Suprapubic skin (tissue), 4 donors: ENCODE measurements around the gene CYB561D2. TPM values are rescaled to one million over a fixed set of nuclear protein-coding genes. Genes with fewer than 3 reads are reported as not detected.

Experiments
- DNase-seq, 2 donors: peaks; one replicate each; pipeline ENCODE4 v3.0.0-alpha.2; 2019; ENCODE audit warnings: low spot score in 2 of 2
- H3K27ac ChIP-seq: fragments of 200-600 bp; sonication (generic); one replicate; pipeline ENCODE4 v1.5.1; 2019
- H3K27me3 ChIP-seq: fragments of 200-600 bp; sonication (generic); one replicate; pipeline ENCODE4 v1.5.1; 2019
- H3K36me3 ChIP-seq: fragments of 200-600 bp; sonication (generic); one replicate; pipeline ENCODE4 v1.5.1; 2019
- H3K4me1 ChIP-seq: fragments of 200-600 bp; sonication (generic); one replicate; pipeline ENCODE4 v1.5.1; 2019
- H3K4me3 ChIP-seq: fragments of 200-600 bp; sonication (generic); one replicate; pipeline ENCODE4 v1.5.1; 2019; ENCODE audit warnings: mild to moderate bottlenecking
- H3K9me3 ChIP-seq: fragments of 200-600 bp; sonication (generic); one replicate; pipeline ENCODE4 v1.5.1; 2019
- EP300 ChIP-seq: sonication (generic); formaldehyde crosslinking; IDR thresholded peaks from one replicate; pipeline ENCODE4 v1.6.1; 2017; ENCODE audit warnings: antibody characterized with exemption
- POLR2A ChIP-seq, 2 donors: fragments of 450-650 bp; IDR thresholded peaks; one replicate each; pipeline ENCODE4 v1.6.1; 2017; ENCODE audit warnings: antibody characterized with exemption in 2 of 2, mild to moderate bottlenecking in 2 of 2, moderate library complexity in 2 of 2
- POLR2AphosphoS5 ChIP-seq, 3 donors: sonication (generic); formaldehyde crosslinking; IDR thresholded peaks; one replicate each; pipeline ENCODE4 v1.6.1; 2017; ENCODE audit warnings: antibody characterized with exemption in 3 of 3
- WGBS: methylation state at CpG from one replicate; pipeline ENCODE4 v1.1.5; 2018; 5-methylcytosine and 5-hydroxymethylcytosine counted together
- total RNA-seq, 4 donors: library from RNA; depleted of rRNA; stranded (reverse); fragments of >200 nt; gene quantifications; one replicate each; pipeline ENCODE4 v1.1.0, GENCODE V29; 2016
- TF ChIP-seq, protein P1 (sequence below), 2 donors: fragments of 200-600 bp in 1 of 2; fragments of 450-650 bp in 1 of 2; sonication (generic) in 1 of 2; IDR thresholded peaks; one replicate each; pipeline ENCODE4 v1.5.1; 2016 to 2019; ENCODE audit warnings: antibody characterized with exemption in 2 of 2, mild to moderate bottlenecking in 1 of 2, moderate library complexity in 1 of 2

Gene CYB561D2
- total RNA-seq, 4 donors from 2014 or later = 12.8 to 29.8 (median 17.9) TPM

DNA sequence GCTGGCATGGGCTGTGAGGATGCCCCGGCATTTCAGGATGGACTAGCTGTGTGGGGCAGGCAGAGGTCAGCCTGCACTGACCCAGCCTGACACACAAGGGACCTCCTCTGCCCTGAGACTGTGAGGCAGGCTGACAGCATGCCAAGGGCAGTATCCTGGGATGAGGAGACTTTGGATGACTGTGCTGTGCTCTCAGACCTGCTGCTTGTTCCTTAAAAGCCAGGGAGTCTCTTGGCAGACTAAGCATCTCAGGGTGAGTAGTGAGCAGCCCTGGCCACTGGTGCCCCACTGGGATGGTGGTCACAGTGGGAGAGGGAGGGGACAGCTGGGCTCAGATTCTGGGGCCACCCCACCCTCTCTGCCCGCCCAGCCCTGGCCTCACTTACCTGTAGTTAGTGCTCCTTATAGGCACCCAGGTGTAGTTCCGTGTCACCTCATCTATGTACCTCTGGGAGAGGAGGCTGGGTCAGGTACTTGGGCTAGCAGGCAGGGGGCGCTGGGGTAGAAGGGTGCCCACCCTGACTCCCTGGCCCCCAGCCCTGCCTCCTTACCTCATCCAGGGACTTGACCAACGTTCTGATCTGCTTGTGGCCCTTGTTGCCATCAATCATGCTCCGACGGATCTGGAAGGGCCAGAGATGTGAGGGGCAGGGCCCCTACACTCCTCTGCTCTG lies 24.7 kb downstream of the CYB561D2 start:
- no peak overlapping the region for H3K27ac ChIP-seq
- 75% methylated on average over 5 of the region's 7 CpGs for WGBS
- H3K27me3 ChIP-seq = peaks cover 4% of the 10 kb centered on the region

DNA sequence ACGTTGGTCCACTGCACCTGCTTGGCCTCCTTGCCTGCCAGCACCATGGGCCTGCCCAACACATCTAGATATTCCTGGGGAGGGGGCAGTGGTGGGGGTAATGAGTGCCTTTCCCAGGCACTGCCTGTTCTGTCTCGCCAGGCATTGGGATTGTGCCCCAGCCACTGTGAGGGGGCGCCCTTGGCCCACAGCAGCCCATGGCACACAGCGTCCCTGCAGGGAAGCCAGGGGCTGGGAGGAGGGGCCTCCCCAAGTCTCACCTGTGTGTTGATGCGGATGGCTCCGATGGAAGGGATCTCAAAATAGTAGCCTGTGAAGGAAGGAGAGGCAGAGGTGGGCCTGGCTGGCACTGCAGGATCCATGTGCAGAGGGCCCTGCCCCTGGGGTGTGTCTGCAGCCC lies 27.4 kb downstream of the CYB561D2 start:
- WGBS = 77% methylated on average over 6 of the region's 6 CpGs
- peaks cover 3% of the 10 kb centered on the region for H3K4me1 ChIP-seq
- no peak overlapping the region for H3K27ac ChIP-seq
- no peaks in the 10 kb centered on the region for H3K36me3 ChIP-seq
- no peak for DNase-seq
- TF ChIP-seq, protein P1, sequence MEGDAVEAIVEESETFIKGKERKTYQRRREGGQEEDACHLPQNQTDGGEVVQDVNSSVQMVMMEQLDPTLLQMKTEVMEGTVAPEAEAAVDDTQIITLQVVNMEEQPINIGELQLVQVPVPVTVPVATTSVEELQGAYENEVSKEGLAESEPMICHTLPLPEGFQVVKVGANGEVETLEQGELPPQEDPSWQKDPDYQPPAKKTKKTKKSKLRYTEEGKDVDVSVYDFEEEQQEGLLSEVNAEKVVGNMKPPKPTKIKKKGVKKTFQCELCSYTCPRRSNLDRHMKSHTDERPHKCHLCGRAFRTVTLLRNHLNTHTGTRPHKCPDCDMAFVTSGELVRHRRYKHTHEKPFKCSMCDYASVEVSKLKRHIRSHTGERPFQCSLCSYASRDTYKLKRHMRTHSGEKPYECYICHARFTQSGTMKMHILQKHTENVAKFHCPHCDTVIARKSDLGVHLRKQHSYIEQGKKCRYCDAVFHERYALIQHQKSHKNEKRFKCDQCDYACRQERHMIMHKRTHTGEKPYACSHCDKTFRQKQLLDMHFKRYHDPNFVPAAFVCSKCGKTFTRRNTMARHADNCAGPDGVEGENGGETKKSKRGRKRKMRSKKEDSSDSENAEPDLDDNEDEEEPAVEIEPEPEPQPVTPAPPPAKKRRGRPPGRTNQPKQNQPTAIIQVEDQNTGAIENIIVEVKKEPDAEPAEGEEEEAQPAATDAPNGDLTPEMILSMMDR (IDR thresholded peaks at IDR 0.05) = no peak
- no peak for TF ChIP-seq POLR2AphosphoS5 (IDR thresholded peaks at IDR 0.05)
- no peak overlapping the region for H3K4me3 ChIP-seq
- no peaks in the 10 kb centered on the region for H3K9me3 ChIP-seq
- H3K27me3 ChIP-seq = no peaks in the 10 kb centered on the region

More for the DNA sequence above, 24.7 kb downstream of the CYB561D2 start:
- H3K4me3 ChIP-seq = no peak overlapping the region
- no peak for DNase-seq
- no peaks in the 10 kb centered on the region for H3K9me3 ChIP-seq
- peaks cover 8% of the 10 kb centered on the region for H3K4me1 ChIP-seq
- TF ChIP-seq EP300 (no peak), POLR2A (IDR thresholded peaks at IDR 0.05) (no peak), POLR2AphosphoS5 (IDR thresholded peaks at IDR 0.05) (no peak)
- TF ChIP-seq, protein P1 (IDR thresholded peaks at IDR 0.05) = no peak
- no peaks in the 10 kb centered on the region for H3K36me3 ChIP-seq

DNA sequence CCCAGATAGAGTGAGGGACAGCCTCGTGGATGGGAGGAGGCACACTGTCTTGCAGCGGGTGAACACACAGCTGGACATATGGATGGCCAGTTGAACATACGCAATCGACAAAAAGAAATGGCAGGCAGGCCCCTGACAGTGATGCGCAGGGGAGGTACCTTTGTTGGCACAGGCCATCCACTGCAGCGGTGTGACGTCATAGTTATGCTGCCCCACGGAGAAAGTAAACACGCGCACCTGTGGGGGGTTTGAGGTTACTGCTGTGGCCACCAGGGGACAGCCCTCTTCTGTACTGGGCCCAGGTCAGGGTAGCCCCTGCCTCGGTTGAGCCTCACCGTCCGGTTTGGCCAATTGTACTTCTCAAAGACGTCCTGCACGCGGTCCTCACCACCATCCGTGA lies 28.1 kb downstream of the CYB561D2 start:
- WGBS = 90% methylated on average over 17 of the region's 17 CpGs
- H3K36me3 ChIP-seq = no peaks in the 10 kb centered on the region

DNA sequence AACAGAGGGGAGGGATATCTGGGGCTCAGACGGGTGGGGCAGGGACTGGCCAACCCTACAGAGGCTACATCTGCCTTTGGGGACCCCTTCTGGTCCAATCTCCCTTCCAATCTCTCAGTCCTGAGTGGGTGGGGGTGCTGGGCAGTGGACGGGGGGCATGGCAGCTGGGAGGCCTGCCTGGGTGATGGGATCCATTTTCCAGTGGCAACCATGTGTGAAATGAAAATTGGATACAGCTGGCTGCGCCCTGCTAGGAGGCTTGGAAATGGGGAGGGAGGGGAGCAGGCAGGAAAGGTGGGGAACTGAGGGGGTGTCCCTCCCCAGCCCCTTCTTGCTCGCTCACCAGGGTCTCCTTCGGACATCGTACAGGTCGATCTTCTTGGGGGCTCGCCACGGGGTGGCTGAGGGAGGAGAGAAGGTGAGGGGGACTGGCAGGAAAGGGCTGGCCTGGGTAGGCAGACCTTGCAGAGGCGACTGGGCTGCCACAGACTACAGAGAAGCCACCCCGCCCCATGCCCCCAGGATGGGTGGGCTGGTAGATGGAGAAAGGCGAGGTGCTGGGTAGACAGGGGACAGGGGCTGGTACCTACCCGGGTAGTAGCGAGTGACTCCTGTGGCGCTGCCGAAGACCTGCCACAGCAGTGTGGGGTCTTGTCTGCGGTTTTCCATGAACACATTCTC lies 29.9 kb downstream of the CYB561D2 start:
- no peaks in the 10 kb centered on the region for H3K27me3 ChIP-seq
- peaks cover 10% of the 10 kb centered on the region for H3K4me1 ChIP-seq
- no peak overlapping the region for H3K4me3 ChIP-seq
- TF ChIP-seq EP300 (no peak), POLR2A (IDR thresholded peaks at IDR 0.05) (no peak), POLR2AphosphoS5 (IDR thresholded peaks at IDR 0.05) (no peak)
- TF ChIP-seq, protein P1 (IDR thresholded peaks at IDR 0.05) = no peak
- H3K9me3 ChIP-seq = no peaks in the 10 kb centered on the region
- 85% methylated on average over 17 of the region's 17 CpGs for WGBS
- H3K36me3 ChIP-seq = no peaks in the 10 kb centered on the region
- no peak for DNase-seq
- H3K27ac ChIP-seq = no peak overlapping the region

More for the DNA sequence above, 28.1 kb downstream of the CYB561D2 start:
- no peak overlapping the region for H3K4me3 ChIP-seq
- TF ChIP-seq POLR2AphosphoS5 (IDR thresholded peaks at IDR 0.05) (no peak), POLR2A (IDR thresholded peaks at IDR 0.05) (no peak), EP300 (no peak)
- TF ChIP-seq, protein P1 (IDR thresholded peaks at IDR 0.05) = no peak
- H3K9me3 ChIP-seq = no peaks in the 10 kb centered on the region
- DNase-seq = no peak
- H3K4me1 ChIP-seq = peaks cover 6% of the 10 kb centered on the region
- no peaks in the 10 kb centered on the region for H3K27me3 ChIP-seq
- no peak overlapping the region for H3K27ac ChIP-seq

DNA sequence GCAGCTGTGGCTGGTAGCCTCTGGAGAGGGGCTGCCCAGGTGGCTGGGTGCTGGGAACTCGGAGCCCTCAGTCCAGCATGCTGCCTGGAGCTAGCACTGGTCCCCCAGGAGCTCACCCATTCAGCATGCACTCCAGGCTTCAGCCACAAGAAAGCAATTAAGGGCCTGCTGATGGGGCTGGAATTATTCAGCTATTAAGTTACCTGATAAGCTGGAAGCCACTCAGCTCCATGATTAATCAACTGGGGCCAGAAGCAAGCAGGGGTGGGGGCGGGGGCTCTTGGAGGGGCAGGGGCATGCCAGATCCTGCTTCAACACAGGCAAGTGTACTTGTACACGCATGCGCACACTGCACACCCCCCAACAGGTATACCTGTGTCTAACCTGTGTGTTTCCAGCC lies 30.7 kb downstream of the CYB561D2 start:
- H3K27me3 ChIP-seq = no peaks in the 10 kb centered on the region
- H3K36me3 ChIP-seq = no peaks in the 10 kb centered on the region
- H3K9me3 ChIP-seq = no peaks in the 10 kb centered on the region
- TF ChIP-seq POLR2AphosphoS5 (IDR thresholded peaks at IDR 0.05) (no peak), POLR2A (IDR thresholded peaks at IDR 0.05) (no peak), EP300 (no peak)
- TF ChIP-seq, protein P1 (IDR thresholded peaks at IDR 0.05) = no peak
- H3K4me3 ChIP-seq = no peak overlapping the region
- WGBS = 52% methylated on average over 3 of the region's 4 CpGs
- H3K27ac ChIP-seq = no peak overlapping the region
- DNase-seq = no peak
- H3K4me1 ChIP-seq = peaks cover 10% of the 10 kb centered on the region
